PC-3 (cell line): Measurements from ENCODE around the gene TMEFF2.

Source experiments
- CTCF ChIP-seq: fragments of 300-600 bp; sonication (generic); conservative IDR thresholded peaks from 2 replicates; pipeline ENCODE4 v1.5.1; 2017; ENCODE audit warnings: antibody characterized with exemption, low read depth, mild to moderate bottlenecking, low read length
- EZH2 ChIP-seq: fragments of 300-600 bp; sonication (generic); IDR thresholded peaks from one replicate; pipeline ENCODE4 v1.6.1; 2017; ENCODE audit warnings: antibody characterized with exemption, mild to moderate bottlenecking, low read length; ENCODE audit not compliant: unreplicated experiment

GRCh38 chr2:192119536-192119935 is 75.2 kb downstream of the TMEFF2 start:
- TF ChIP-seq CTCF (no peak), EZH2 (no peak)
